ENCODE data around the gene ATG2B. TPM values are rescaled to one million over a fixed set of nuclear protein-coding genes. Genes with fewer than 3 reads are reported as not detected.

Gene ATG2B
- total RNA-seq, 2 donors from 2014 or later, result 13.6 to 20.8 TPM

- H3K4me1 ChIP-seq, result no peaks in the 10 kb centered on the region
- no peaks in the 10 kb centered on the region for H3K27me3 ChIP-seq
- no peak for DNase-seq
- no peak overlapping the region for H3K4me3 ChIP-seq
- no peaks in the 10 kb centered on the region for H3K36me3 ChIP-seq
- no peak overlapping the region for H3K9ac ChIP-seq (ENCODE audit: low read depth in 2 of 2, low read length in 2 of 2)
- H3K27ac ChIP-seq, result no peak overlapping the region
- no peaks in the 10 kb centered on the region for H3K9me3 ChIP-seq
- TF ChIP-seq, protein P1, sequence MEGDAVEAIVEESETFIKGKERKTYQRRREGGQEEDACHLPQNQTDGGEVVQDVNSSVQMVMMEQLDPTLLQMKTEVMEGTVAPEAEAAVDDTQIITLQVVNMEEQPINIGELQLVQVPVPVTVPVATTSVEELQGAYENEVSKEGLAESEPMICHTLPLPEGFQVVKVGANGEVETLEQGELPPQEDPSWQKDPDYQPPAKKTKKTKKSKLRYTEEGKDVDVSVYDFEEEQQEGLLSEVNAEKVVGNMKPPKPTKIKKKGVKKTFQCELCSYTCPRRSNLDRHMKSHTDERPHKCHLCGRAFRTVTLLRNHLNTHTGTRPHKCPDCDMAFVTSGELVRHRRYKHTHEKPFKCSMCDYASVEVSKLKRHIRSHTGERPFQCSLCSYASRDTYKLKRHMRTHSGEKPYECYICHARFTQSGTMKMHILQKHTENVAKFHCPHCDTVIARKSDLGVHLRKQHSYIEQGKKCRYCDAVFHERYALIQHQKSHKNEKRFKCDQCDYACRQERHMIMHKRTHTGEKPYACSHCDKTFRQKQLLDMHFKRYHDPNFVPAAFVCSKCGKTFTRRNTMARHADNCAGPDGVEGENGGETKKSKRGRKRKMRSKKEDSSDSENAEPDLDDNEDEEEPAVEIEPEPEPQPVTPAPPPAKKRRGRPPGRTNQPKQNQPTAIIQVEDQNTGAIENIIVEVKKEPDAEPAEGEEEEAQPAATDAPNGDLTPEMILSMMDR (IDR thresholded peaks at IDR 0.05), result no peak
- intact Hi-C loops (cut with DNase I), result no loop called here
Measured at GRCh38 chr14:96324219-96324618, 38.9 kb downstream of the ATG2B start.

DNA sequence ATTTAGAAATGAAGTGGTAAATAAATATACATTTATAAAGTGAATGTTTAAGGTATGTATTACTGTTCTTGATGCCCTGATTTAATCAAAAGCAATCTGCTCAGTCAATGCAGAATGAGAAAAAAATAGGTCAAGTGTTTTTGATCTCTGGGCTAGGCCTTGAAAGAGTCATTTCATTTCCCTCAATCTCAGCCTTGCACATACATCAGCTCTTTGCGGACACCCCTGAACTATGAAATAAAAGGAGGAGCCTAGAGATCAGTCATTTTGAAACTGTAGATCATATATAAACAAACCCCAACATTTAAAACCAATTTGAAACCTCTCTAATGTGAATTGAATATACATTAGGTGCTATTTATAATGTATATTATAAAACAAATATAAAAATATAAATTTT, 42.5 kb downstream of the ATG2B start:
- intact Hi-C loops (cut with DNase I), result no loop called here
- H3K36me3 ChIP-seq, result no peaks in the 10 kb centered on the region

DNA sequence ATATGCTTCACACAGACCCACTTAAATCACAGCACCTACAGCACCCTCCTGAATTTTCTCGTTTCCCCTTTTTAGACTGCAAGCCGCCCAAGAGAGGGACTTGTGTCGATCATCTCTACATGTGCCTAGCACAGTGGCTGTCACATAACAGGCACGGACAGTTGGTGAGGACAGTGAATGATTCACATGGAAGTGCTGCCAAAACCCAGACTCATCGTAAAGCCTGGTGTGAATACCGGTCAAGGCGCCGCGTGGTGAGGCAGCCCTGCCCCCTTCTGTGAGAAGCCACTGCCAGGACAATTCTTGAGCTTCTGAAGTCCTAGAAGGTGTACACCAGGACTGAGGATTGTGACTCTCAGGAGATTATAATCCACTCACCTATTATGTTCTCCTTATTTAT, 44.3 kb downstream of the ATG2B start:
- DNase-seq, result no peak
- Histone ChIP-seq H3K36me3 (no peaks in the 10 kb centered on the region), H3K27me3 (no peaks in the 10 kb centered on the region), H3K4me1 (no peaks in the 10 kb centered on the region), H3K27ac (no peak overlapping the region), H3K9me3 (no peaks in the 10 kb centered on the region), H3K9ac (ENCODE audit: low read depth in 2 of 2, low read length in 2 of 2) (no peak overlapping the region), H3K4me3 (no peak overlapping the region)
- TF ChIP-seq, protein P1 (IDR thresholded peaks at IDR 0.05), result no peak
- intact Hi-C loops (cut with DNase I), result no loop called here

More for the DNA sequence above, 42.5 kb downstream of the ATG2B start:
- no peaks in the 10 kb centered on the region for H3K4me1 ChIP-seq
- no peak for DNase-seq
- no peak overlapping the region for H3K27ac ChIP-seq
- H3K27me3 ChIP-seq, result no peaks in the 10 kb centered on the region
- H3K4me3 ChIP-seq, result no peak overlapping the region
- no peak overlapping the region for H3K9ac ChIP-seq (ENCODE audit: low read depth in 2 of 2, low read length in 2 of 2)
- TF ChIP-seq, protein P1 (IDR thresholded peaks at IDR 0.05), result no peak
- H3K9me3 ChIP-seq, result no peaks in the 10 kb centered on the region

DNA sequence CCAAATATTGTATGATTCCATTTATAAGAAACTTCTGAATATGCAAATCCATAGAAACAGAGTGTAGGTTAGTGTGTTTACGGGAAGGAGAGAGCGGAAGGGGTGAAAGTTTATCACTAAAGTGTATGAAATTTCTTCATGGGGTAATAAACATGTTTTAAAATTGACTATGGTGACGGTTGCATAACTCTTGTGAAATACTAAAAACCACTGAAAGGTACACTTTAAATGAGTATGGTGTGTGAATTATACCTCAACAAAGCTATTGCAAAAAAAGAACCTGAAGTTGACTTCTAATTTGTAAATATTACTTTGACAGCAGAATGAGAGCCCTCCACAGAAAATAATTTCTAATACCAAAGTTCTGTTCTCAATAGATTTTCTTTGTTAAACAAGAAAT, 47.1 kb downstream of the ATG2B start:
- TF ChIP-seq, protein P1 (IDR thresholded peaks at IDR 0.05), result no peak
- Histone ChIP-seq H3K27me3 (no peaks in the 10 kb centered on the region), H3K36me3 (no peaks in the 10 kb centered on the region), H3K4me1 (peaks cover 1% of the 10 kb centered on the region), H3K9ac (ENCODE audit: low read depth in 2 of 2, low read length in 2 of 2) (no peak overlapping the region), H3K9me3 (no peaks in the 10 kb centered on the region), H3K27ac (no peak overlapping the region), H3K4me3 (no peak overlapping the region)
- intact Hi-C loops (cut with DNase I), result no loop called here
- no peak for DNase-seq

DNA sequence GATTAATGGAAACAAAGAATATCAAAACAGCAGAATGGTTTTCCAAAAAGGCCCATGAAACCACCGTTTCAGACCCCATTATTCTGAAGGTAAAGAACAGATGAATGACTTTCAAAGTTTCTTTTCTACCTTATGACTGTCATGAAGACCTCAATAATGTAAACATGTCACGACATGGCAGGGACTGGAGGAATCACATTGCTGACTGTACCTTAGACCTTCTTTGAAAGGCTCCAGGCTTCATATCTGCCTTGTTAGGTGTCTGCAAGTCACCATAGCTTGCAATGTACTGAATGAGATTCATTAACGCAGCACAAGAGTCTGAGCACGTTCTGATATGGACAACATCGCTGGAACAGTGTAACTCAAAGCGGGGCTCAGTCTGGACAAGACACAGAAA, 52.2 kb downstream of the ATG2B start:
- peaks cover 6% of the 10 kb centered on the region for H3K4me1 ChIP-seq
- TF ChIP-seq, protein P1 (IDR thresholded peaks at IDR 0.05), result no peak
- intact Hi-C loops (cut with DNase I), result no loop called here
- H3K36me3 ChIP-seq, result no peaks in the 10 kb centered on the region
- no peak for DNase-seq
- peak overlapping the region; percentile 7 for H3K27ac ChIP-seq
- H3K4me3 ChIP-seq, result no peak overlapping the region
- no peaks in the 10 kb centered on the region for H3K9me3 ChIP-seq
- no peak overlapping the region for H3K9ac ChIP-seq (ENCODE audit: low read depth in 2 of 2, low read length in 2 of 2)
- no peaks in the 10 kb centered on the region for H3K27me3 ChIP-seq

Data from colonic mucosa (tissue), 4 donors.